ENCODE results near the gene CD24. TPM values are rescaled to one million over a fixed set of nuclear protein-coding genes. Genes with fewer than 3 reads are reported as not detected.

The CD24 gene
- total RNA-seq, 1 experiment from 2014 or later: 937 TPM

- no peak for TF ChIP-seq PRDM15 (CRISPR knock-in tag; IDR thresholded peaks at IDR 0.05)
- no peak for TF ChIP-seq PRRX2 (CRISPR knock-in tag; IDR thresholded peaks at IDR 0.05)
- TF ChIP-seq TP53 (CRISPR knock-in tag; IDR thresholded peaks at IDR 0.05): no peak
- no peak for TF ChIP-seq JUN (CRISPR knock-in tag; IDR thresholded peaks at IDR 0.05)
- no peak for TF ChIP-seq PREB (CRISPR knock-in tag; IDR thresholded peaks at IDR 0.05; ENCODE audit: borderline replicate concordance)
- no peak for TF ChIP-seq FOXK1 (CRISPR knock-in tag; IDR thresholded peaks at IDR 0.05)
- TF ChIP-seq OVOL2 (CRISPR knock-in tag; IDR thresholded peaks at IDR 0.05; ENCODE audit: borderline replicate concordance): no peak
- TF ChIP-seq E2F4 (CRISPR knock-in tag; IDR thresholded peaks at IDR 0.05; ENCODE audit: borderline replicate concordance, low read depth): no peak
- TF ChIP-seq FOXP1 (CRISPR knock-in tag; IDR thresholded peaks at IDR 0.05; ENCODE audit: borderline replicate concordance): no peak
- TF ChIP-seq ZSCAN18 (CRISPR knock-in tag; IDR thresholded peaks at IDR 0.05): no peak
Observed at GRCh38 chr6:106964099-106964498, 10.4 kb downstream of the CD24 start (continued).

GRCh38 chr6:106963544-106963943, 11.0 kb downstream of the CD24 start:
- H3K36me3 Mint-ChIP-seq: no peaks in the 10 kb centered on the region
- H3K27me3 Mint-ChIP-seq (ENCODE audit: low read depth): no peaks in the 10 kb centered on the region
- peaks cover 11% of the 10 kb centered on the region for H3K9me3 Mint-ChIP-seq
- CTCF ChIA-PET: interaction anchor here (1.0 kb wide), 1 partner anchor 16 kb away, joined by 3 read pairs; no protein-coding TSS in a partner anchor
- TF ChIP-seq GTF2I (CRISPR knock-in tag; conservative IDR thresholded peaks at IDR 0.05): no peak
- TF ChIP-seq USF2 (CRISPR knock-in tag; IDR thresholded peaks at IDR 0.05): no peak
- TF ChIP-seq ZNF317 (CRISPR knock-in tag; IDR thresholded peaks at IDR 0.05; ENCODE audit: borderline replicate concordance, low read depth): no peak
- TF ChIP-seq CBFB (CRISPR knock-in tag; IDR thresholded peaks at IDR 0.05; ENCODE audit: low read depth): no peak
- no peak for TF ChIP-seq ZNF263 (CRISPR knock-in tag; IDR thresholded peaks at IDR 0.05; ENCODE audit: low read depth)
- TF ChIP-seq STAT6 (CRISPR knock-in tag; conservative IDR thresholded peaks at IDR 0.05; ENCODE audit: low read depth): no peak
- no peak for TF ChIP-seq FOXP1 (CRISPR knock-in tag; IDR thresholded peaks at IDR 0.05; ENCODE audit: borderline replicate concordance)
- TF ChIP-seq CTCF (IDR thresholded peaks at IDR 0.05): no peak
- TF ChIP-seq USF1 (CRISPR knock-in tag; IDR thresholded peaks at IDR 0.05): no peak
- no peak for TF ChIP-seq ZNF416 (CRISPR knock-in tag; IDR thresholded peaks at IDR 0.05)
- TF ChIP-seq NR3C1 (CRISPR knock-in tag; conservative IDR thresholded peaks at IDR 0.05; ENCODE audit: low read depth): no peak
- TF ChIP-seq SMAD3 (CRISPR knock-in tag; IDR thresholded peaks at IDR 0.05; ENCODE audit: borderline replicate concordance): no peak
- TF ChIP-seq JUN (CRISPR knock-in tag; IDR thresholded peaks at IDR 0.05): no peak
- H3K4me1 Mint-ChIP-seq: no peaks in the 10 kb centered on the region
- H3K4me3 Mint-ChIP-seq: no peak overlapping the region
- no peak for ATAC-seq
- POLR2A ChIA-PET: no interaction called here
- no peak overlapping the region for H3K27ac Mint-ChIP-seq
- no peak for DNase-seq (ENCODE audit: low spot score)
